ENCODE data around the gene SIGLEC5. TPM values are rescaled to one million over a fixed set of nuclear protein-coding genes. Genes with fewer than 3 reads are reported as not detected.

Gene SIGLEC5
- total and polyA plus RNA-seq, 2 of the 13 experiments (the other 11 are each of a cell fraction or from before 2014, with no cell fraction given), result not detected

GRCh38 chr19:51615991-51616390, 14.2 kb downstream of the SIGLEC5 start:
- WGBS (ENCODE audit: low lambda C conversion rate), result 4% methylated on average over 6 of the region's 7 CpGs
- intact Hi-C loops (cut with micrococcal nuclease; ENCODE audit: unreplicated experiment) (no loop called here), in situ Hi-C loops (cut with HindIII; ENCODE audit: extremely low pct_ligation_motif_present, low pct_unique_long_range_greater_than_20kb) (no loop called here)
- H3K27ac ChIP-seq (ENCODE audit: extremely low read length, insufficient read depth, low read length), result no peak overlapping the region
- no peak overlapping the region for H3K4me3 ChIP-seq (replicated peaks in 1 of 3; ENCODE audit: insufficient read depth in 1 of 3, low read depth in 2 of 3, low read length in 3 of 3)
- no peaks in the 10 kb centered on the region for H3K9me3 ChIP-seq (ENCODE audit: low read length)
- H3K36me3 ChIP-seq (replicated peaks in 1 of 2; ENCODE audit: control insufficient read depth in 1 of 2, insufficient read depth in 2 of 2, low read length in 2 of 2), result no peaks in the 10 kb centered on the region
- no TSS peak for BruUV-seq (replicated peaks)
- H3K4me1 ChIP-seq (ENCODE audit: insufficient read depth, low read length), result no peaks in the 10 kb centered on the region
- H3K4me2 ChIP-seq (ENCODE audit: low read depth, low read length), result no peak overlapping the region
- ChIA-PET POLR2A (no interaction called here), CTCF (ENCODE audit: low intra/inter-chr PET ratio, low total read pairs) (no interaction called here)
- H3K79me2 ChIP-seq (ENCODE audit: insufficient read depth, low read length), result no peaks in the 10 kb centered on the region
- TF ChIP-seq ARNT2 (CRISPR knock-in tag; IDR thresholded peaks at IDR 0.05; ENCODE audit: low read depth) (no peak), FOXO1 (CRISPR knock-in tag; IDR thresholded peaks at IDR 0.05) (no peak), SPEN (CRISPR knock-in tag; IDR thresholded peaks at IDR 0.05; ENCODE audit: low read depth) (no peak), ZNF3 (CRISPR knock-in tag; IDR thresholded peaks at IDR 0.05) (no peak), ZNF841 (CRISPR knock-in tag; IDR thresholded peaks at IDR 0.05; ENCODE audit: borderline replicate concordance) (no peak), KDM1A (CRISPR knock-in tag; IDR thresholded peaks at IDR 0.05) (no peak), ZNF883 (CRISPR knock-in tag; IDR thresholded peaks at IDR 0.05; ENCODE audit: not compliant biosample characterization) (no peak), MAX (IDR thresholded peaks at IDR 0.05) (no peak), KLF6 (CRISPR knock-in tag; IDR thresholded peaks at IDR 0.05) (no peak), ZNF207 (IDR thresholded peaks at IDR 0.05; ENCODE audit: borderline replicate concordance) (no peak), ADNP (CRISPR knock-in tag; IDR thresholded peaks at IDR 0.05) (no peak), E2F5 (CRISPR knock-in tag; conservative IDR thresholded peaks at IDR 0.05) (no peak), MLLT10 (CRISPR knock-in tag; IDR thresholded peaks at IDR 0.05) (no peak), PBX2 (CRISPR knock-in tag; IDR thresholded peaks at IDR 0.05) (no peak), ZNF343 (CRISPR knock-in tag; IDR thresholded peaks at IDR 0.05) (no peak), PAWR (CRISPR knock-in tag; IDR thresholded peaks at IDR 0.05; ENCODE audit: borderline replicate concordance) (no peak), IRF1 (CRISPR knock-in tag; IDR thresholded peaks at IDR 0.05; ENCODE audit: low read depth) (no peak), ISX (CRISPR knock-in tag; conservative IDR thresholded peaks at IDR 0.05) (no peak), MTF2 (CRISPR knock-in tag; IDR thresholded peaks at IDR 0.05; ENCODE audit: borderline replicate concordance) (no peak), IKZF1 (IDR thresholded peaks at IDR 0.05) (no peak)
- no peak for ATAC-seq
- no peak for FAIRE-seq
- DNase-seq (ENCODE audit: low spot score), result no peak
- no peak overlapping the region for H3K9ac ChIP-seq (ENCODE audit: insufficient read depth, low read depth, low read length)
- H4K20me1 ChIP-seq (ENCODE audit: insufficient read depth, low read length), result no peaks in the 10 kb centered on the region
- no peak overlapping the region for H2AFZ ChIP-seq (ENCODE audit: low read length)
- H3K27me3 ChIP-seq (ENCODE audit: control insufficient read depth in 1 of 2, insufficient read depth in 2 of 2, low read length in 2 of 2), result peaks cover 0 to 6% of the 10 kb centered on the region in 2 experiments; a peak in 1 of 5 replicates
